ENCODE measurements around the gene DTHD1.

The DTHD1 gene

GRCh38 chr4:36273276-36273675 is 8.1 kb upstream of the DTHD1 start:
- DNase-seq: no peak

DNA sequence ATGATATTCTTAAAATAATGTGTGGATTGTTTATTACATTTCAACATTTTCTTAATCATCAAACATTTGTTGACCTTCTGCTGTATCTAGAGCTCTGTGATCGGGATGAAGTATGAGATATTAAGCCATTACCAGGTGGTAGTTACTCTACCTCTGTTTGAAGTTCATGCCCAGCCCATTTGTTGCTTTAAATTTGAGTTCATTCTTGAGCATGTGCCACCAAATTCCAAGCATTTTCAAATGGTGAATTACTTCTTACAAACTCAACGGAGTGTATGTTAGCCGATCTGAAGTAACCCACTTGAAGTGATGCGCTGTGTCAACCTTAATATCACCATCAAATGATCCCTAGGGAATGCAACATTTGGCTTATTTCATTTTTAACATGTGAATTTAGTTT is 7.3 kb upstream of the DTHD1 start:
- DNase-seq: no peak

GRCh38 chr4:36277533-36277932 is 3.9 kb upstream of the DTHD1 start:
- no peak for DNase-seq

DNA sequence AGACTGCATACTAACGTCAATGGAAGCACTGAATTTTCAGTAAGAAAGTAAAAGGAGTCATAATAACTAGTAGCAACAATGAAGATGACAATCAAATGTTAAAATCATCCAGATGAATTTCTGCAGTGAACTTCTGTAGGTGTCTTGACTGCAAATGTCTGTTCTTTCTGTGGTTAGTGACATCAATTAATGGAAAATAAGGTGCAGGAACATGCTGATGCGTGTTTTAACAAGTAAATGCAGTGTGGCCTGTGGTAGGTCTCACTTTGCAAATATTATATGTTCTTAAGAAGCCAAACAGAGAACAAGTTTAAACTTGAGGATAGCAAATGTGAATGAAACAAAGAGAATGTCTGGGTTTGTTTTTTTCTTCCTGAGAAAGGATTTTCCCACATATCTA is 2.6 kb upstream of the DTHD1 start:
- no peak for DNase-seq

DNA sequence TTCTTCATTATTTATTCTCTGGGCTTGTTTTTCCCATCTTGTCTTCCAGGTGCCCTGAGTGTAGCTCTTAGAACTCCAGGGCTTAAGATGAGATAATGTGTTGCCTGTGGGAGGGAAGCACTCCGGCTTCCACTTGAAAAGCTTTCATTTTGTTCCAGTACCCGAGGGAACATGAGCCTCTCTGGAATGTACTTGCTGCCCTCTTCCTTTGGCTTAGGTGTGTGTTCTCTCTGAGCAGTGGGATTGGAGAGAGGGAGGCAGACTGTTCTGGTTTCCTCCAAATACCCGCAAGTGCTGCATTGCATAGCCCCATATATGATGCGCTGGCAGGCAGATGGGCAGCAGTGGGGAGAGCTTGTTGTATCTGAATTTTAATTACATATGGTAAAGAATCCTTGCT is 861 bp upstream of the DTHD1 start:
- DNase-seq: no peak

DNA sequence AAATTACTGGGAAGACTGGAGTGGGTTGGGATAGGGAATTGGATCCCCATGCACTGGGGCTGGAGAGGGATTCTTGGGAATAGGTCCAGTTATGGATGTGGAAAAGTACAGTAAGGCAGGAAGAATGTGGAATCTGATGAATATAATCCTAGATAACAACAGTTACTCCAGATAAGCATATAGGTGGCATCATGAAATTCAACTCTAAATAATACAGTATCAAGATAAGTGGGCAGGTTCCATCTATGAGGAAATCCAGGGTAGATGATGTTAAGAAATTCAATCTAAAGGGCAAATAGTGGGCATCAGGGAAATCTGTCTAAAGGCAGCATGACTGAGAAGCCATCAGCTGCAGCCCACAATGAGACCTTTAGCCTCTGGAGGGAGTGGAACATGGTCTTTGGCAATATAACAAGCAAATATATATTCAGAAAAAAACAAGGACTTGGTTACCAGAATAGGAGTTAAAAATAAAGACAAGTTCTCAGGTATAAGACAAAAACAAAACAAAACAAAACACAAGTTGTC is 1.2 kb downstream of the DTHD1 start:
- no peak for DNase-seq

GRCh38 chr4:36283912-36284465 is 2.6 kb downstream of the DTHD1 start:
- DNase-seq: no peak

DNA sequence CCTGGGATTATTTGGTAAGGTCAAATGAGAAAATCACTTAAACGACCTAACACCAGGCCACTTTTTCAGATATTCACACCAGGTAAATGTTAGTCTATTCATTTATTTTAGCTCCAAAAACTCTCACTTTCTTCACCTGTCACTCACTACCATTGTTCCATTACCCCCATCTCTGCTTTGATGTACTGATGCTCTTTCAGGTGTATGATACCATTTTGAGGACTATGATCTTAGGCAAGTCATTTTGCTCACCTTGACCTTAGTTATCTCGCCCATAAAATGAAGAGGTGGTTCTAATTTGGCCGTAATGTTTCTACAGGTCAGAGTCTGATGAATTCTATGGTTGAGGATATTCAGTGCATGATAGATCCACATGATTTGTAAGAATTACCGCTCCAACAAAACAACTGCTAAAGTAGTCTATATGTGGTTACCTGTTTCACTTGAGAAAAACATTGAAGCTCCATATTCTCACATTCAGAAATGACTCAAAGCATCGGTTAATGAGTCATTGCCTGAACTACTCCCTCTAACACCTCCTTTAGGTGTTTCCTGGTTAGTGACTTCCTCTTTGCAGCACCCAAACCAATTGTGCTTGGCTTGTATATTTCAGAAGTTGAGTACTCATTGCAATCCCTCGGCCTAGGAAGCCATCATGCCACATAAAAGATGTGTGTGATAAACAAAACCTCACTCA is 4.5 kb downstream of the DTHD1 start:
- DNase-seq: no peak

DNA sequence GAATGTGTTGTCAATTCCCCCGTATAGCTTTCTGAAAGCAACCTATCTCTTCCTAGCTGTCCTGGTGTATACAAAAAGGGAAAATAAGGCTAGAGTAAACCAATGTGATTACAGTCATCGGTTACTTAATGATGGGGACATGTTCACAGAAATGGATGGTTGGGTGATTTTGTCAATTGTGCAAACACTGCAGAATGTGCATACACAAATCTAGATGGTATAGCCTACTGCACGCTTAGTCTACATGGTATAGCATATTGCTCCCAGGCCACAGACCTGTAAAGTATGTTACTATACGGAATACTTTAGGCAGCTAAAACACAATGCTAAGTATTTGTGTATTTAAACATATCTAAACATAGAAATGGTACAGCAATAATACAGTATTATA is 5.1 kb downstream of the DTHD1 start:
- no peak for DNase-seq

DNA sequence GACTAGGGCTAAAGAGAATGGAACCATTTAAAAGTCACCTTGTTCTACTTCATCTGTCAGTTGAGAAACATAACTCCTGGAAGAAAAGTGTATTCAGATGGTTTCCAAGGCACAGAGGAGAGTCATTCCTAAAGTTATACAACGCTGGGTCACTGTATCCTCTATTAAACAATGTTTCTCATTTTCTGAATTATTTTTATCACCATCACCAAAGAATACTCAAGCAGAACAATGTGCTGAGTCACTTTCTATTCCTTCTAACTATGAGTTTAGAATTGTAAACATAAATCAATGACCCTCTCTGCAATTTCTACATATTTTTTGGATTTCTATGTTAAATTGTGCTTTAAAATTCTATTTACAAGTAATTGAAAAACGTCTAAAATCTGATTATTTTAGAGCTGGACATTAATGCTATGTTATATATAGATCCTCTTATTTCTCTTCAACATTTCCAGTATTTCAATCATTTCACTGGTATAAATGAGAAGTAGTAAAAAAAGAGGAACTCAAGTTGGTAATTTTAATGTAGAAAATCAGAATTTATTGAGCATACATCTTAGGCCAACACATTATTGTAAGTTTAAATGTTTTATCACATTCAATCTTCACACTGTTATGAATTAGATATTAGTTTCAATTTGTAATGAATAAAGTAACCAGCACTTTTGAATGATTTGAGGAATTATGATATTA is 7.5 kb downstream of the DTHD1 start:
- no peak for DNase-seq

DNA sequence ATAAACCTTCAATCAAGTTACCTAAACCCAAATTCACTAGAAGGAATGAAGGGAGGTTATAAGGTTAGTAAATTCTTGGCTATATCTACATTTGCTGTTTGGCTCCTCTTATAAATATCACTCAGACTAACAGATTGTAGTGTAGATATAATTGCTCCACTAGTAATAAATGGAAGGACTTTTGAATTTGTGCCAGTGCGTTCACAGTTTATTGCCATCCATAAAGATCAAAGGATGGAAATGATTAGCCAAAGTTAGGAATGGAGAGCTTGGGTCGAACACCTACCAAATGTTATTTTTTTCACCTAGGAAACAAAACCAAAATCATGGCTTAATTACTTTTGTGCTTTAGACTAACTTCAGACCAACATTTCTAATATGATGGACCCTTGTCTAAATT is 9.2 kb downstream of the DTHD1 start:
- DNase-seq: no peak

DNA sequence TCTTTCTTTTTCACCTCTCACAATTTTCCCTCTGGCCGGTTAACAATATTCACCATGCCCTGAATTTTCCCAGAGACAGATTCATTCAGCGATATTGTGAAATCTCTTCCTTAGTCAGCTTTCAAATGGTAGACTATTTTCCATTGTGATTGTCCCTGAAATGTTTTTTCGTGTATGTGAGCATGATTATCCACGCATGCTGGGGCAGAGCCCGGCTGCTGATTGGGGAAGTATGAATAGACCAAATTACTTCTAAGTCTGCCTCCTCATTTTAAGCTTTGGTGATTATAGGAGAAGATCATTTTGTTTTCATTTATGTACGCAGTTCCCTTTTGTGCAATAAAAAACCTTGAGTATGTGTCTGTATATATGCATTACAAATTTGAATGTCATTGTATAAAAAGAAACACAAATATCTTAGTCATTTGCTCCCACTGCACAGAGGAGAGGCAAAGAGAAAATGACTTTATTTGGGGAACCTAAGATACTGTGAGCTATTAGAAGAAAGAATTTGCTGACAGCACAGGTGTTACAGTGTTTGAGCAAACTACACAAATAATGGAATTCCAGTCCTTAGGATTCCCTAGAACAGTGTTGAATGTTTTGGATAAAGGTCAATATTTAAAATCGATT is 11.3 kb downstream of the DTHD1 start:
- DNase-seq: no peak

- no peak for DNase-seq
Measured at GRCh38 chr4:36301127-36301526, 19.7 kb downstream of the DTHD1 start.

- no peak for DNase-seq
Measured at GRCh38 chr4:36303426-36304137, 22.2 kb downstream of the DTHD1 start.

- DNase-seq: no peak
Measured at GRCh38 chr4:36304138-36304681, 22.8 kb downstream of the DTHD1 start.

DNA sequence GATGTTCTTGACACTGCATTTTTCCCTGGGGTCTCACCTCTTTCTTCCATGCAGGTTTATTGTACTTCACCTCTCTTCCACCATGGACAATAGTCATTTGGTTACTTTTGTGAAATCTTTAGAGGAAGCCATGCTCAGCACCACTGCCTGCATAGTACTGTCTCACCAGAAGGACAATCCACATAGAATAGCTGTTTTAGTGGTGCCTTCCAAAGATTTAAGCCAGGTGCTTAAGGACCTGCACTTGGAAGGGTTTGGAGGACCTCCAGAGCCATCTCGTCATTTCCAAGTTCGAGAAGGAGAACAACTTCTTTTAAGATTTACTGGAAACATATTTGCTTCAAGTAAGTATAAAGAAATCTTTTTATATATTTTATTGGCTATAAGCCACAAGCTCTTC is 26.7 kb downstream of the DTHD1 start:
- no peak for DNase-seq

- DNase-seq: no peak
Measured at GRCh38 chr4:36310216-36310615, 28.8 kb downstream of the DTHD1 start.

DNA sequence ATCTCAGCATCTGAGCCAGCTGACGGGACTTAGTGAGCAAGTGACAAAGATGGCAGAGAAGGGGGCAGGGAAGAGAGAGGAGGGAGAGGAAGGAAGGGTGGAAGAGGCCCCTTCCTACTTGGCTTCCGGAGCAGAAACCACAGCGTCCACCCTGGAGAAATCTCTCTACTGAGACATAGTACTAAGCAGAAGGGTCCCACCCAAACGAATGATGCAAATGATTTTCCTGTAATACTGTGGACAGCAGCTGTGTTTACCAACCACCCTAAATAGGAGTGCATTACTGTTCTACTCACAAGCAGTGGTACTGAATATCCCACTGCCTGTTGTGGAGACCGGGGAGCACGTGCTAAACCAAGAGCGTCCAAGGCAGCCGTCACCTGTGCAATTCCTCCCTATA is 29.4 kb downstream of the DTHD1 start:
- no peak for DNase-seq

GRCh38 chr4:36312511-36312910 is 31.1 kb downstream of the DTHD1 start:
- DNase-seq: no peak

DNA sequence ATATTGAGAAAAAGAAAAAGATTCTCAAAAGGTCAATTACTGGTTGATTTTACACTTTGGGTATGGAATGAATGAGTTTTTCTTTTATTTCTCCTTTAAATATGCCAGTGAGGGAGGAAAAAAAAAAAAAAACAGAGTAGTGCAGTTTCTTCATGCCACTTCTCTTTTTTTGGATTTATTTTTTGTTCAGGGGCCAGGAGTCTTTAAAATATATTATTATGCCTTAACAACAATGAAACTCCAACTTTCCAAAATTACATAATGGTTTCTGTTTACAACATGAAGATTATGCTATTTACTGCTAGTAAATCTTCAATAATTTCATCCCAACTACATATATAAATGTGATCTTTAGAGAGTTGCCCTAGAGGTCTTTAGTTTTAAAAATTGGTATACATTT is 31.9 kb downstream of the DTHD1 start:
- no peak for DNase-seq

- no peak for DNase-seq
Measured at GRCh38 chr4:36313703-36314102, 32.3 kb downstream of the DTHD1 start.

DNA sequence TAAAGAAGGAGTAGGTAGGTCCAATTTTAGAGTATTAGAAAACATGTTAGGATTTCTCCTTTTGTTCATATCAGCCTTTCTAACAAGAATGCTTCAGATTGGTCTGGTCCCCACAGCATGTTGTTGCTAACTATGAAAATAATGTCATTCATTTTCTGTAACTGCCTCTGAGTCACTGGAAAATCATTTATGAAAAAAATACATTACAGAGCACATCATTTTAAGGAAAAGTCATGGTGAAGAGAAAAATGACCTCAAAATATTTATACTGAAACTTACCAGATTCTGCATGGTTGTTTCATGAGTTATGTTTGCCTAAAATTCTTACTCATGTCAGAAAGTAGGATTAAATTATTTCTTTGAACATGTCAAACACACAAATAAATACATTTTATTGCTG is 35.2 kb downstream of the DTHD1 start:
- peak; percentile 64 for DNase-seq

DNA sequence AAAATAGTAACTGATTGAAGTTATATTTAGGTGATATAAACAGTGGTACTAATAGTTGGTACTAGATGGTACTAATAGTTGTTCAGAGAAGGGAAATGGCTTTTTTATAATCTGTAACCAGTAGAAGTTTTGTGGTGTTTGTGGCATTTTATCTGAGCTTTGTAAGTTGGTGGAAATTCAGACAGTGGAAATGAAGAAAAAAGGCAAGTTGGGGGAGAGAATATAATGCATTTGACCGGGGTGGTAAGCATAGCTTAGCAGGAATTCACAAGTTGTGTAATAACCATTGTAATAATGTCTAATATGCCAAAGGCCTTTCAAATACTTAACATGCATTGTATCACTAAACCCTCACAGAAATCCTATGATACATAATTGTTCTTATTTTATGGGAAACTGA is 36.3 kb downstream of the DTHD1 start:
- peak; percentile 17 for DNase-seq
